AG09309 (cell line): ENCODE measurements around the gene RAB8B.

Experiments used
- DNase-seq: peaks from one replicate; pipeline ENCODE4 v3.0.0-alpha.2; 2010; ENCODE audit warnings: low read depth
- H3K4me3 ChIP-seq: 2 replicates; pipeline ENCODE4 v1.5.1; 2011; ENCODE audit warnings: mild to moderate bottlenecking, low read depth, low read length, moderate library complexity; ENCODE audit not compliant: control insufficient read depth
- CTCF ChIP-seq: IDR thresholded peaks from 2 replicates; pipeline ENCODE4 v1.5.1; 2011; ENCODE audit warnings: mild to moderate bottlenecking, low read depth, low read length, inconsistent platforms; ENCODE audit not compliant: insufficient read depth, control insufficient read depth; ENCODE audit errors: missing control alignments

Gene RAB8B

GRCh38 chr15:63188926-63189871 lies at the start of gene RAB8B:
Gene RAB8B, plus strand, starts transcription at chr15:63189606. Its CDS starts 19 bp downstream, at chr15:63189625.
- TF ChIP-seq CTCF = no peak
- peak; percentile 68 for DNase-seq
- peak within 1 kb of the TSS; percentile 67 for H3K4me3 ChIP-seq

GRCh38 chr15:63140936-63141335 lies 48.5 kb upstream of the RAB8B start:
- TF ChIP-seq CTCF = no peak
- H3K4me3 ChIP-seq = no peak overlapping the region
- no peak for DNase-seq

- H3K4me3 ChIP-seq = no peak overlapping the region
- TF ChIP-seq CTCF = no peak
- no peak for DNase-seq
These were observed 44.0 kb upstream of the RAB8B start for GRCh38 chr15:63145426-63145825.

- DNase-seq = no peak
- peak; percentile 11 for TF ChIP-seq CTCF
- H3K4me3 ChIP-seq = no peak overlapping the region
These were observed 42.7 kb upstream of the RAB8B start for GRCh38 chr15:63146684-63147083.

- TF ChIP-seq CTCF = no peak
- H3K4me3 ChIP-seq = no peak overlapping the region
- DNase-seq = no peak
These were observed 37.7 kb upstream of the RAB8B start for GRCh38 chr15:63151665-63152064.

GRCh38 chr15:63155486-63155885 lies 33.9 kb upstream of the RAB8B start:
- H3K4me3 ChIP-seq = peak overlapping the region; percentile 83
- DNase-seq = no peak
- TF ChIP-seq CTCF = no peak
